Mesenteric fat pad (tissue), 1 donor: ENCODE results near the gene KRT77. TPM values are rescaled to one million over a fixed set of nuclear protein-coding genes. Genes with fewer than 3 reads are reported as not detected.

ENCODE experiments used
- DNase-seq: peaks from one replicate; pipeline ENCODE4 v3.0.0-alpha.2; 2020; ENCODE audit warnings: low spot score
- total RNA-seq: library from RNA; stranded (reverse); fragmentation: NEBNext Ultra II Directional; extraction: Animal tissue kit (Norgen Biotek cat#: 25700); gene quantifications from one replicate; pipeline ENCODE4 v1.2.1, GENCODE V29; 2021
- donor health status: DM: yes; HTN: yes; CAD: no.

The KRT77 gene
- total RNA-seq, 1 donor from 2014 or later: not detected

GRCh38 chr12:52658196-52658595 lies 45.1 kb downstream of the KRT77 start:
- no peak for DNase-seq

- no peak for DNase-seq
Measured at GRCh38 chr12:52657250-52657902, 45.9 kb downstream of the KRT77 start.

- DNase-seq: no peak
Measured at GRCh38 chr12:52656616-52657015, 46.7 kb downstream of the KRT77 start.

GRCh38 chr12:52655720-52656124 lies 47.6 kb downstream of the KRT77 start:
- peak; percentile 57 for DNase-seq

GRCh38 chr12:52655251-52655650 lies 48.1 kb downstream of the KRT77 start:
- DNase-seq: peak; percentile 37

- peak; percentile 83 for DNase-seq
Measured at GRCh38 chr12:52651726-52652261, 51.5 kb downstream of the KRT77 start, which contains the start of gene KRT2. TSS of gene KRT2 (minus strand) at chr12:52652211. CDS start at chr12:52652142, 69 bp downstream.

GRCh38 chr12:52650520-52651081 lies 52.7 kb downstream of the KRT77 start:
- DNase-seq: no peak

- DNase-seq: no peak
Measured at GRCh38 chr12:52649066-52649465, 54.3 kb downstream of the KRT77 start.

- no peak for DNase-seq
Measured at GRCh38 chr12:52648012-52648550, 55.2 kb downstream of the KRT77 start.

GRCh38 chr12:52647601-52648000 lies 55.7 kb downstream of the KRT77 start:
- no peak for DNase-seq

GRCh38 chr12:52646613-52647012 lies 56.7 kb downstream of the KRT77 start:
- no peak for DNase-seq

- no peak for DNase-seq
Measured at GRCh38 chr12:52645982-52646381, 57.3 kb downstream of the KRT77 start.

- no peak for DNase-seq
Measured at GRCh38 chr12:52645120-52645761, 58.1 kb downstream of the KRT77 start.

- no peak for DNase-seq
Measured at GRCh38 chr12:52644078-52644415, 59.3 kb downstream of the KRT77 start.

GRCh38 chr12:52643233-52644077 lies 59.9 kb downstream of the KRT77 start:
- DNase-seq: no peak

GRCh38 chr12:52641468-52641867 lies 61.9 kb downstream of the KRT77 start:
- DNase-seq: no peak

Other genes starting within 250 kb of the KRT77 start
- gene KRT6C, start 229.7 kb downstream of the KRT77 start, total RNA-seq: not detected
- not detected for gene KRT6A, start 210.3 kb downstream of the KRT77 start, total RNA-seq
- gene KRT5, start 183.1 kb downstream of the KRT77 start, total RNA-seq: 3.0 TPM
- not detected for gene KRT71, start 150.4 kb downstream of the KRT77 start, total RNA-seq
- not detected for gene KRT74, start 129.7 kb downstream of the KRT77 start, total RNA-seq
- not detected for gene KRT72, start 102.1 kb downstream of the KRT77 start, total RNA-seq
- not detected for gene KRT73, start 85.0 kb downstream of the KRT77 start, total RNA-seq
- not detected for gene KRT2, start 51.3 kb downstream of the KRT77 start, total RNA-seq
- not detected for gene KRT1, start 23.1 kb downstream of the KRT77 start, total RNA-seq
- not detected for gene KRT76, start 73.8 kb upstream of the KRT77 start, total RNA-seq
- gene KRT3, start 92.6 kb upstream of the KRT77 start, total RNA-seq: not detected
- not detected for gene KRT4, start 110.6 kb upstream of the KRT77 start, total RNA-seq
- 2.4 TPM for gene KRT79, start 130.8 kb upstream of the KRT77 start, total RNA-seq
- gene KRT78, start 145.5 kb upstream of the KRT77 start, total RNA-seq: not detected
- gene KRT8, start 201.6 kb upstream of the KRT77 start, total RNA-seq: 5.7 TPM
- 4.6 TPM for gene KRT18, start 245.6 kb upstream of the KRT77 start, total RNA-seq